ENCODE measurements around the gene SH3YL1. TPM values are rescaled to one million over a fixed set of nuclear protein-coding genes. Genes with fewer than 3 reads are reported as not detected.

The SH3YL1 gene
- total RNA-seq, 1 donor from 2014 or later, result 27.3 TPM

DNA sequence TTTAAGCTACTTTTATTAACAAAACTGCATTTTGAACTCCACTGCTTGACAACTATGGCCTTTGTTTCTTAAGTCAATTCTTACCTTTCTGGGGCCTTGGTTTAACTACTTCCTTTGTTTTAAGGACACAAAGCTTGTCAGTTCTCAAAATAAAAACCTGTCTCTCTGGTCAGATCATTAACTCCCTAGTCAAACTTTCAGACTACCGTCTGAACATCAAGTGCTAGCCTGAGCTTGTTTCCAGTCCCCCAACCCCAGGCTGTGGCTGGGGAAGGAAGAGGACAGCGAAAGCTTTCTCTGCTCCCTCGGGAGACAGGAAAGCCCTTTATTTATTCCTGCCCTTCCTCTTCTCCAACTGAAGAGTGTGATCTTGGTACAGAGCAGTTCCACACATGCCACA is 1.7 kb downstream of the SH3YL1 start:
- peaks cover 18% of the 10 kb centered on the region for H3K9me3 Mint-ChIP-seq (ENCODE audit: unreplicated experiment)
- H3K9me3 ChIP-seq (ENCODE audit: insufficient read depth, low read depth, low read length), result peaks cover 6% of the 10 kb centered on the region
- no peaks in the 10 kb centered on the region for H3K27me3 ChIP-seq (ENCODE audit: insufficient read depth, low read length)
- H3K4me1 Mint-ChIP-seq (ENCODE audit: low read depth, unreplicated experiment), result peaks cover 13% of the 10 kb centered on the region
- H3K27me3 Mint-ChIP-seq (ENCODE audit: low read depth, unreplicated experiment), result no peaks in the 10 kb centered on the region
- no peak overlapping the region for H3K9ac ChIP-seq (ENCODE audit: low read length)
- no peak overlapping the region for H3K27ac ChIP-seq (ENCODE audit: low read depth, low read length)
- peak overlapping the region; percentile 57 for H3K4me3 Mint-ChIP-seq (ENCODE audit: unreplicated experiment)
- no peak overlapping the region for H2AFZ ChIP-seq (ENCODE audit: low read depth, low read length)
- peaks cover 11% of the 10 kb centered on the region for H3K36me3 Mint-ChIP-seq (ENCODE audit: low read depth, unreplicated experiment)
- H3K36me3 ChIP-seq (ENCODE audit: insufficient read depth, low read length), result no peaks in the 10 kb centered on the region
- peaks cover 37% of the 10 kb centered on the region for H3K79me2 ChIP-seq (ENCODE audit: insufficient read depth, low read length)
- no peak overlapping the region for H3K4me2 ChIP-seq (ENCODE audit: low read length)
- H3K27ac Mint-ChIP-seq (ENCODE audit: unreplicated experiment), result no peak overlapping the region
- peaks cover 11% of the 10 kb centered on the region for H3K4me1 ChIP-seq (ENCODE audit: insufficient read depth, low read length)
- peaks cover 15% of the 10 kb centered on the region for H4K20me1 ChIP-seq (ENCODE audit: insufficient read depth, low read length)
- DNase-seq (ENCODE audit: low read depth) (no peak), FAIRE-seq (no peak)
- no peak for TF ChIP-seq EZH2 (IDR thresholded peaks at IDR 0.05; ENCODE audit: insufficient read depth, low read length)
- TF ChIP-seq, protein P1, sequence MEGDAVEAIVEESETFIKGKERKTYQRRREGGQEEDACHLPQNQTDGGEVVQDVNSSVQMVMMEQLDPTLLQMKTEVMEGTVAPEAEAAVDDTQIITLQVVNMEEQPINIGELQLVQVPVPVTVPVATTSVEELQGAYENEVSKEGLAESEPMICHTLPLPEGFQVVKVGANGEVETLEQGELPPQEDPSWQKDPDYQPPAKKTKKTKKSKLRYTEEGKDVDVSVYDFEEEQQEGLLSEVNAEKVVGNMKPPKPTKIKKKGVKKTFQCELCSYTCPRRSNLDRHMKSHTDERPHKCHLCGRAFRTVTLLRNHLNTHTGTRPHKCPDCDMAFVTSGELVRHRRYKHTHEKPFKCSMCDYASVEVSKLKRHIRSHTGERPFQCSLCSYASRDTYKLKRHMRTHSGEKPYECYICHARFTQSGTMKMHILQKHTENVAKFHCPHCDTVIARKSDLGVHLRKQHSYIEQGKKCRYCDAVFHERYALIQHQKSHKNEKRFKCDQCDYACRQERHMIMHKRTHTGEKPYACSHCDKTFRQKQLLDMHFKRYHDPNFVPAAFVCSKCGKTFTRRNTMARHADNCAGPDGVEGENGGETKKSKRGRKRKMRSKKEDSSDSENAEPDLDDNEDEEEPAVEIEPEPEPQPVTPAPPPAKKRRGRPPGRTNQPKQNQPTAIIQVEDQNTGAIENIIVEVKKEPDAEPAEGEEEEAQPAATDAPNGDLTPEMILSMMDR (IDR thresholded peaks at IDR 0.05; ENCODE audit: insufficient read depth, low read depth, low read length), result no peak
- no peak overlapping the region for H3K4me3 ChIP-seq (ENCODE audit: insufficient read depth, low read depth, low read length)

DNA sequence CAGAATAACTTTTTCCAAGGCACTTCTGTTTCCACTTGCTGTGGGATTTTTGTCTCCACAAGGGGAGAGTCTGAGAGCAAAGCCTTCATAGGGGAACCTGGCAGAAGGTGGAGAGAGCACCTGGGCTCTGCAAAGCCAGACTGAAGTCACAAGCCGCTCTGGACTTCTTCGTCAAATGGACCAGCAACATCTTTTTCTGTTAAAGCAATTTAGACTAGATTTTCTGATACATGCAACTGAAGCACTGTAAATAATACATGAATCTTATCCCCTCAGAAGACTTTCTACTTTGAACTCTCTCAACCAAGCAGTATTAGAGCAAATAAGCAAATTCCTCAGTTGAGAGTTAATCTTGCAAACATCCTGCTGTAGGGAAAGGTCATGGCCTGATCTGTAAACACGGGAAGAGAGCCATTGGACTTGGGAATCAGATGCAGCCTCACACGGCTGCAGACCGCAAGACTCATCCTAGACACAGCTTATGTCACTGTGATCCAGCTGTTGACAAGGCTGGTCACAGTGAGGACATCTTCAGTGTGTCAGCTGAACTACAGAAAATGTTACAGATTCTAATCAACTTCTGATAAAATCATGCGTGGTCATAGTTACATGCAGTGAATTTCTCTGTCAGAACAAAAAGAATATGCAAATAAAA is 3.2 kb downstream of the SH3YL1 start:
- H3K4me3 Mint-ChIP-seq (ENCODE audit: unreplicated experiment), result no peak overlapping the region
- no peak overlapping the region for H3K9ac ChIP-seq (ENCODE audit: low read length)
- H3K36me3 Mint-ChIP-seq (ENCODE audit: low read depth, unreplicated experiment), result peaks cover 10% of the 10 kb centered on the region
- FAIRE-seq (no peak), DNase-seq (ENCODE audit: low read depth) (no peak)
- no peaks in the 10 kb centered on the region for H3K27me3 ChIP-seq (ENCODE audit: insufficient read depth, low read length)
- H3K27me3 Mint-ChIP-seq (ENCODE audit: low read depth, unreplicated experiment), result no peaks in the 10 kb centered on the region
- peaks cover 22% of the 10 kb centered on the region for H3K79me2 ChIP-seq (ENCODE audit: insufficient read depth, low read length)
- no peak overlapping the region for H3K4me2 ChIP-seq (ENCODE audit: low read length)
- TF ChIP-seq, protein P1 (IDR thresholded peaks at IDR 0.05; ENCODE audit: insufficient read depth, low read depth, low read length), result no peak
- TF ChIP-seq EZH2 (IDR thresholded peaks at IDR 0.05; ENCODE audit: insufficient read depth, low read length), result no peak
- no peak overlapping the region for H2AFZ ChIP-seq (ENCODE audit: low read depth, low read length)
- peaks cover under 1% of the 10 kb centered on the region for H3K4me1 Mint-ChIP-seq (ENCODE audit: low read depth, unreplicated experiment)
- no peak overlapping the region for H3K27ac ChIP-seq (ENCODE audit: low read depth, low read length)
- H3K4me3 ChIP-seq (ENCODE audit: insufficient read depth, low read depth, low read length), result no peak overlapping the region
- H3K9me3 ChIP-seq (ENCODE audit: insufficient read depth, low read depth, low read length), result peaks cover 6% of the 10 kb centered on the region
- peaks cover 5% of the 10 kb centered on the region for H4K20me1 ChIP-seq (ENCODE audit: insufficient read depth, low read length)
- H3K36me3 ChIP-seq (ENCODE audit: insufficient read depth, low read length), result no peaks in the 10 kb centered on the region
- H3K27ac Mint-ChIP-seq (ENCODE audit: unreplicated experiment), result no peak overlapping the region
- peaks cover 18% of the 10 kb centered on the region for H3K9me3 Mint-ChIP-seq (ENCODE audit: unreplicated experiment)
- peaks cover 8% of the 10 kb centered on the region for H3K4me1 ChIP-seq (ENCODE audit: insufficient read depth, low read length)

DNA sequence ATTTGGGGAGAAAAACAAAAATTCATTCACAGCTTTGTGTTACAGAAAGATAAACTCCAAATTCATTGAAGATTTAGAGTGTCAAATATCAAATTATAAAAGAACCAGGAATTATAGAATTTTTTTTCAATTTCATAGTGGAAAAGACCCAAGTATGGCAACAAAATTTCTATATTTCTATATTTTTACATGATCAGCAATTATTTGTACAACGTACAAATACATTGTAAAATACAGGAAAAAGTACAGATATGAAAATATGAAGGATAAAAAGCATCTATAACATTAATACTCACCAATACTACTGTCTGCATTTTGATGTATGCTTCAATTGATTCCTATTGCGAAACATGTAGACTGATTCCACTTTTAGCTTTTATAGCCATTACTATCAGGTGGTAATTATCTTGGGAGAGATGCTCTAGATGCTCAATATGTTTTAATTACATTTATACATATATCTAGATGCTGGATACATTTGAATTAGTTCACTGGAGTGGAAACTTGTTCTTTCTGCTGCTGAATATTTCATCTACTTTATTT is 4.0 kb downstream of the SH3YL1 start:
- H3K4me1 ChIP-seq (ENCODE audit: insufficient read depth, low read length), result peaks cover 5% of the 10 kb centered on the region
- no peaks in the 10 kb centered on the region for H3K36me3 ChIP-seq (ENCODE audit: insufficient read depth, low read length)
- no peak for TF ChIP-seq EZH2 (IDR thresholded peaks at IDR 0.05; ENCODE audit: insufficient read depth, low read length)
- TF ChIP-seq, protein P1 (IDR thresholded peaks at IDR 0.05; ENCODE audit: insufficient read depth, low read depth, low read length), result no peak
- Mint-ChIP-seq H3K27ac (ENCODE audit: unreplicated experiment) (no peak overlapping the region), H3K4me1 (ENCODE audit: low read depth, unreplicated experiment) (no peaks in the 10 kb centered on the region), H3K9me3 (ENCODE audit: unreplicated experiment) (peaks cover 15% of the 10 kb centered on the region), H3K36me3 (ENCODE audit: low read depth, unreplicated experiment) (peaks cover 10% of the 10 kb centered on the region), H3K27me3 (ENCODE audit: low read depth, unreplicated experiment) (no peaks in the 10 kb centered on the region), H3K4me3 (ENCODE audit: unreplicated experiment) (no peak overlapping the region)
- peaks cover 6% of the 10 kb centered on the region for H3K9me3 ChIP-seq (ENCODE audit: insufficient read depth, low read depth, low read length)
- H3K9ac ChIP-seq (ENCODE audit: low read length), result no peak overlapping the region
- H2AFZ ChIP-seq (ENCODE audit: low read depth, low read length), result no peak overlapping the region
- FAIRE-seq (no peak), DNase-seq (ENCODE audit: low read depth) (no peak)
- H3K27me3 ChIP-seq (ENCODE audit: insufficient read depth, low read length), result no peaks in the 10 kb centered on the region
- no peak overlapping the region for H3K4me2 ChIP-seq (ENCODE audit: low read length)
- peaks cover 5% of the 10 kb centered on the region for H4K20me1 ChIP-seq (ENCODE audit: insufficient read depth, low read length)
- H3K27ac ChIP-seq (ENCODE audit: low read depth, low read length), result no peak overlapping the region
- H3K4me3 ChIP-seq (ENCODE audit: insufficient read depth, low read depth, low read length), result no peak overlapping the region
- H3K79me2 ChIP-seq (ENCODE audit: insufficient read depth, low read length), result peaks cover 14% of the 10 kb centered on the region
